HepG2 (cell line): Measurements from ENCODE around the gene THOC3.
"Not testable (repeated sequence)": the region's sequence is repeated elsewhere in the genome, so short reads cannot be mapped to it uniquely, and the experiment has no call there.

Experiments used
- CEBPB ChIP-seq: IDR thresholded peaks from 2 replicates; pipeline ENCODE4 v1.6.1; 2011; ENCODE audit warnings: low read depth, low read length, improper control_type of control experiment, borderline replicate concordance
- CEBPG ChIP-seq: IDR thresholded peaks from 2 replicates; pipeline ENCODE4 v1.6.1; 2016
- CTCF ChIP-seq: sonication (generic); formaldehyde crosslinking; IDR thresholded peaks from 2 replicates; pipeline ENCODE4 v1.5.0; 2020; ENCODE audit warnings: mild to moderate bottlenecking, missing genetic modification reagents, moderate library complexity
- EP300 ChIP-seq, 3 experiments: sonication (generic) in 1 of 3; formaldehyde crosslinking in 1 of 3; IDR thresholded peaks; 2 replicates each; pipeline versions ENCODE4 v1.5.1 to v1.6.1; 2011 to 2020; ENCODE audit warnings: low read depth in 2 of 3, low read length in 2 of 3, borderline replicate concordance in 1 of 3, improper control_type of control experiment in 1 of 3, mild to moderate bottlenecking in 1 of 3, missing genetic modification reagents in 1 of 3, moderate library complexity in 1 of 3
- MIER3 ChIP-seq: IDR thresholded peaks from 2 replicates; pipeline ENCODE4 v1.6.1; 2016; ENCODE audit warnings: missing compliant biosample characterization, borderline replicate concordance
- MYNN ChIP-seq: sonication (generic); formaldehyde crosslinking; IDR thresholded peaks from 2 replicates; pipeline ENCODE4 v1.4.0; 2020; ENCODE audit warnings: mild to moderate bottlenecking, low read depth, missing genetic modification reagents
- PCBP2 ChIP-seq: fragments of 200-400 bp; formaldehyde crosslinking; optimal IDR thresholded peaks from 2 replicates; pipeline ENCODE3; 2018; ENCODE audit warnings: low read length, low read depth; ENCODE audit not compliant: poor library complexity, severe bottlenecking
- POLR2A ChIP-seq, 2 experiments: IDR thresholded peaks; 2 replicates each; pipeline ENCODE4 v1.6.1; 2011; ENCODE audit warnings: low read depth in 2 of 2, low read length in 2 of 2, mild to moderate bottlenecking in 1 of 2, moderate library complexity in 1 of 2; ENCODE audit not compliant: insufficient read depth in 1 of 2
- REST ChIP-seq, 2 experiments: IDR thresholded peaks; 2 replicates each; pipeline ENCODE4 v1.6.1; 2011 to 2012; ENCODE audit warnings: low read length in 2 of 2, borderline replicate concordance in 1 of 2, low read depth in 1 of 2, mild to moderate bottlenecking in 1 of 2, moderate library complexity in 1 of 2
- SRSF9 ChIP-seq: fragments of 200-400 bp; formaldehyde crosslinking; IDR thresholded peaks from 2 replicates; pipeline ENCODE4 v1.6.1; 2018; ENCODE audit warnings: borderline replicate concordance, mild to moderate bottlenecking, low read depth, low read length; ENCODE audit not compliant: insufficient read depth, poor library complexity, severe bottlenecking
- THYN1 ChIP-seq: sonication (generic); formaldehyde crosslinking; IDR thresholded peaks from 2 replicates; pipeline ENCODE4 v1.8.1; 2023; ENCODE audit warnings: low read depth, mild to moderate bottlenecking, moderate library complexity, missing genetic modification reagents, borderline replicate concordance
- ZNF512 ChIP-seq: sonication (generic); formaldehyde crosslinking; IDR thresholded peaks from 2 replicates; pipeline ENCODE4 v1.4.0; 2020; ENCODE audit warnings: mild to moderate bottlenecking, missing genetic modification reagents

- TF ChIP-seq MYNN; EP300 (IDR thresholded peaks at IDR 0.05; ENCODE audit: low read depth in 2 of 2, low read length in 2 of 2); EP300 (CRISPR knock-in tag; IDR thresholded peaks at IDR 0.05; ENCODE audit: borderline replicate concordance); CEBPG; CTCF (CRISPR knock-in tag); SRSF9; THYN1 (CRISPR knock-in tag); POLR2A (IDR thresholded peaks at IDR 0.05; ENCODE audit: insufficient read depth in 1 of 2, low read depth in 2 of 2, low read length in 2 of 2); CEBPB; PCBP2; MIER3 (CRISPR knock-in tag); ZNF512 (CRISPR knock-in tag); REST (IDR thresholded peaks at IDR 0.05; ENCODE audit: borderline replicate concordance in 1 of 2, low read depth in 1 of 2, low read length in 2 of 2): not testable (repeated sequence)
Observed at GRCh38 chr5:176014360-176014759, 46.2 kb upstream of the THOC3 start.
